Measurements from ENCODE around the gene PEX10.

The PEX10 gene

GRCh38 chr1:2384941-2385481 is 27.4 kb downstream of the PEX10 start:
- no peak for DNase-seq

GRCh38 chr1:2384130-2384860 is 28.1 kb downstream of the PEX10 start:
- DNase-seq = no peak

- DNase-seq = no peak
These were observed 28.8 kb downstream of the PEX10 start for GRCh38 chr1:2383576-2383975.

GRCh38 chr1:2382621-2383361 is 29.6 kb downstream of the PEX10 start:
- DNase-seq = no peak

- peak; percentile 9 to 56 for DNase-seq
These were observed 30.4 kb downstream of the PEX10 start for GRCh38 chr1:2381741-2382620.

- no peak for DNase-seq
These were observed 31.4 kb downstream of the PEX10 start for GRCh38 chr1:2380816-2381591.

GRCh38 chr1:2379733-2380404 is 32.5 kb downstream of the PEX10 start:
- no peak for DNase-seq

GRCh38 chr1:2378956-2379732 is 33.2 kb downstream of the PEX10 start:
- DNase-seq = no peak

- DNase-seq = no peak
These were observed 33.9 kb downstream of the PEX10 start for GRCh38 chr1:2378441-2378851.

- no peak for DNase-seq
These were observed 34.5 kb downstream of the PEX10 start for GRCh38 chr1:2377751-2378440.

- DNase-seq = no peak
These were observed 35.3 kb downstream of the PEX10 start for GRCh38 chr1:2376931-2377672.

- DNase-seq = no peak
These were observed 36.1 kb downstream of the PEX10 start for GRCh38 chr1:2376261-2376741.

GRCh38 chr1:2375923-2376260 is 36.5 kb downstream of the PEX10 start:
- DNase-seq = no peak

- DNase-seq = no peak
These were observed 37.0 kb downstream of the PEX10 start for GRCh38 chr1:2375246-2375922.

GRCh38 chr1:2374252-2375155 is 37.9 kb downstream of the PEX10 start:
- DNase-seq = no peak

- DNase-seq = no peak
These were observed 38.7 kb downstream of the PEX10 start for GRCh38 chr1:2373551-2374251.
